Calu3 (cell line): ENCODE results near the gene UNC5C. TPM values are rescaled to one million over a fixed set of nuclear protein-coding genes. Genes with fewer than 3 reads are reported as not detected.

Source experiments
- BruUV-seq: library from RNA; stranded (reverse); fragments of 400-500 nt; replicated peaks from 2 replicates; lab custom pipeline; 2021; lab: Mats Ljungman, UMichigan
- CTCF ChIA-PET: fragments of 300-600 bp; sonication (Branson Sonifier 250); formaldehyde crosslinking; loops from one replicate; lab custom pipeline; 2022; ENCODE audit warnings: antibody characterized with exemption; lab: Charles Lee
- DNase-seq: peaks from one replicate; pipeline ENCODE4 v3.0.0; 2022
- H3K27ac Mint-ChIP-seq: one replicate; pipeline ENCODE4 v1.8.0; 2022; ENCODE audit warnings: mixed read lengths; ENCODE audit not compliant: unreplicated experiment
- H3K27me3 Mint-ChIP-seq: one replicate; pipeline ENCODE4 v1.8.0; 2022; ENCODE audit warnings: mixed read lengths; ENCODE audit not compliant: unreplicated experiment
- H3K36me3 Mint-ChIP-seq: one replicate; pipeline ENCODE4 v1.8.0; 2022; ENCODE audit warnings: mild to moderate bottlenecking, moderate library complexity, mixed read lengths; ENCODE audit not compliant: insufficient read depth, unreplicated experiment
- H3K4me1 Mint-ChIP-seq: one replicate; pipeline ENCODE4 v1.8.0; 2022; ENCODE audit warnings: mild to moderate bottlenecking, low read depth, mixed read lengths; ENCODE audit not compliant: unreplicated experiment
- H3K4me3 Mint-ChIP-seq: one replicate; pipeline ENCODE4 v1.8.0; 2022; ENCODE audit warnings: mild to moderate bottlenecking, low read depth, moderate library complexity, mixed read lengths; ENCODE audit not compliant: unreplicated experiment
- H3K9me3 Mint-ChIP-seq: one replicate; pipeline ENCODE4 v1.8.0; 2022; ENCODE audit warnings: low read depth, mixed read lengths; ENCODE audit not compliant: unreplicated experiment
- CTCF ChIP-seq: fragments of 200-600 bp; IDR thresholded peaks from one replicate; pipeline ENCODE4 v1.8.0; 2022; ENCODE audit warnings: antibody characterized with exemption; ENCODE audit not compliant: unreplicated experiment
- intact Hi-C: fragments of 100-400 bp; cut with micrococcal nuclease; formaldehyde crosslinking; loops from one replicate; pipeline ENCODE4 v1.10.0; 2022; ENCODE audit not compliant: unreplicated experiment
- total RNA-seq: library from RNA; stranded (reverse); gene quantifications from 2 replicates; pipeline ENCODE4 v1.2.3, GENCODE V29; 2022

The UNC5C gene
- total RNA-seq, 1 experiment from 2014 or later: not detected

DNA sequence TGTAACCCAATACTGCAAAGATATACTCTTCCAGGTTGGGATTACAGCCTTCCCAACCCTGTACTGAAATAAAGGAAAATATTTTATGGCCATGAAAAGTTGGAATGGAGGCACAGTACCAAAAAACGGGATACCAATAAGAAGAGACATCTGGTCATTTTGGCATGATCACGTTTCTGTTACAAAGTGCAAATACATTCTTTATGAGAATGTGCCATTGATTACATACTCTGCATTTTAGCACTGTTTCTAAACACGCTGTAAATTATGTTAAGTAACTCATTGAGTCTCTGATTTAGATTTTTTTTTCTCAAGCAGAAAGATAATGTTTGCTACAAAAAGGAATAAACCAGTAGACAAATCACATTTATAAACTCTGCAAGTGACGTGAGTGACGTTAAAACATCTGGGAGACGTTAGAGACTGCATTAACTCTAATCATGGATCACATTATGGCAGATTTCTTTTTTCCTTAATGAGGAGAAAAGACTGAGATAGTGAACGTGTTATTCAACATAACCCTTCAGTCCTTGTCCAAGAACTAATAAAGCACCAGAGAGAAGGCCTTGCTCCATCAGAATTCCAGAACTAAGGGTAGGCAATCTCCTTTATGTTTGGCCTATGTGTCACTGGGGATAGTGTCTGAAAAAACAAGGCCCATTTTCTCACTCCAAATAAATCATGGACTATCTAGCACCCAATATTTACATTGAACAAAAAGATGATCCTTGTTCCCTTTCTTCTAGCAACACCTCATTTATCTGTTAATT, 31.0 kb downstream of the UNC5C start:
- intact Hi-C loops: no loop called here
- H3K27ac Mint-ChIP-seq: no peak overlapping the region
- DNase-seq: no peak
- H3K27me3 Mint-ChIP-seq: no peaks in the 10 kb centered on the region
- H3K4me1 Mint-ChIP-seq: no peaks in the 10 kb centered on the region
- BruUV-seq: no TSS peak
- no peak for TF ChIP-seq CTCF
- no peaks in the 10 kb centered on the region for H3K9me3 Mint-ChIP-seq
- H3K36me3 Mint-ChIP-seq: no peaks in the 10 kb centered on the region
- CTCF ChIA-PET: no interaction called here
- H3K4me3 Mint-ChIP-seq: no peak overlapping the region

DNA sequence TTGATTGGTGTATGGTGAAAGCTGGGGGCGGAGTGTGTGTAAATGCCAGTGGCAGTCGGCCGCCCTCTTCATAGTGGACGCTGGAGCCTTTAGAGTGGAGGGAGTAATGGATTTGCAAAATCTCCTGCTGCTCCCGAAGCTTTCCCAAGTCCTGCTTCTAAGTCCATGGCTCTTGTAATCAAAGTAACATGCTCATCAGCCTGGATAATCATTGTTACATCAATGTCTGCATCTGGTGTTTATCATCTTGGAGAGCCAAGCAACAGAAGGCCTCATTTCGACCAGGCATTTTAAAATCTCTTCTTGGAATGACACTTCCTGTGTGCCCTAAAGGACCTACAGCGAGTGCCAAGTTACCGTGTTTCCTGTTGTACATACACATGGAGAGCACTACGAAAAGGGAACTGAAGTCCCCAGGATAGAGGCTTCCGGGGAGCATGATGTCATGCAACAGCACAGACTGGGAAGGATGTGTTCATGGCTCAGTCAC, 32.2 kb downstream of the UNC5C start:
- DNase-seq: no peak
- no TSS peak for BruUV-seq
- H3K36me3 Mint-ChIP-seq: no peaks in the 10 kb centered on the region
- H3K4me3 Mint-ChIP-seq: no peak overlapping the region
- no peak overlapping the region for H3K27ac Mint-ChIP-seq
- H3K9me3 Mint-ChIP-seq: no peaks in the 10 kb centered on the region
- CTCF ChIA-PET: no interaction called here
- H3K4me1 Mint-ChIP-seq: no peaks in the 10 kb centered on the region
- H3K27me3 Mint-ChIP-seq: no peaks in the 10 kb centered on the region
- intact Hi-C loops: no loop called here
- TF ChIP-seq CTCF: no peak

DNA sequence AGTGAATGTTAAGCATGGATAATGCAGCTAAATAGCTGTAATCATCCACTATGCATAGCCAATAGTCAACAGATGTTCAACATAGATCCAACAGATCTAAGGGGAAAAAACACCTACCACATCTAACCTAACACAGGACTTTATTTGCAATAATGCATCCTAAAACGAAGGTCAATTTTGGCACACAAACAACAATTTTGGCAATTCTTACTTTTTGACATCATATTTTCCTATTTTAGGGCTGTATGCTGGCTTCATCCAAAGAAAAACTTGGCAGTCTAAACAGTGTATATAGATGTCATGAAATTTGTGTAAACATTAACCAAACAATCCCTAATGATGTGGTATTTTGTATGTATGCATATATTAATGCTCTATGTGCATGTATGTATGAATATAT, 33.2 kb downstream of the UNC5C start:
- H3K27ac Mint-ChIP-seq: no peak overlapping the region
- no peaks in the 10 kb centered on the region for H3K9me3 Mint-ChIP-seq
- no peaks in the 10 kb centered on the region for H3K36me3 Mint-ChIP-seq
- H3K4me1 Mint-ChIP-seq: no peaks in the 10 kb centered on the region
- CTCF ChIA-PET: no interaction called here
- no peak for DNase-seq
- no peaks in the 10 kb centered on the region for H3K27me3 Mint-ChIP-seq
- TF ChIP-seq CTCF: no peak
- intact Hi-C loops: no loop called here
- no peak overlapping the region for H3K4me3 Mint-ChIP-seq
- BruUV-seq: no TSS peak

DNA sequence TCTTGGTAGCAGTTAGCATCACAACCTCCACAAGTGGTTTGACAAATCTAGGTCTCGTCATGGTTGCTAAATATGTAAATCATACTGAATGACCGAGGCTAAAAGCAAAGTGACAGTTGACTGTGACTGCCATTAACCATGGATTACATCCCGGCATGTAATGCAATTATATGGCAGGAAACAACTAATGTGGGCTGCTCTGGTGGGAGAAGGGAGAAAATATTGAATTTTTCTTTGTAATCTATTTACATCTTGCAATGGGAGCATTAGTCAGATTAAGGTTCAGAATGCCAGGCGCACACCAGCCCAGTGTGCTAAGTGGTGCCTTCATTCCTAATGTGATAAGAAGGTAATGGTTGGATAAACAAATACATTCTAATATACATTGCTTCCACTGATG, 35.8 kb downstream of the UNC5C start:
- H3K27ac Mint-ChIP-seq: no peak overlapping the region

More for the DNA sequence above, 35.8 kb downstream of the UNC5C start:
- Mint-ChIP-seq H3K4me1 (no peaks in the 10 kb centered on the region), H3K9me3 (no peaks in the 10 kb centered on the region), H3K4me3 (no peak overlapping the region), H3K27me3 (no peaks in the 10 kb centered on the region), H3K36me3 (no peaks in the 10 kb centered on the region)
- no peak for TF ChIP-seq CTCF
- CTCF ChIA-PET: no interaction called here
- intact Hi-C loops: loop anchor here (5.0 kb wide), 1 partner anchor 346 kb away; no protein-coding TSS in a partner anchor
- no peak for DNase-seq
- BruUV-seq: no TSS peak
